GM12878 (cell line): ENCODE data around the gene TGFB1I1. TPM values are rescaled to one million over a fixed set of nuclear protein-coding genes. Genes with fewer than 3 reads are reported as not detected.

ENCODE experiments used
- ATAC-seq: fragments of 200-7000 bp; cut with Tn5 transposase; 3 replicates; pipeline ENCODE4 v1.9.1; 2020; ENCODE audit warnings: mild to moderate bottlenecking, moderate library complexity
- BruUV-seq: library from RNA; stranded (reverse); fragments of 400-500 nt; replicated peaks from 2 replicates; lab custom pipeline; 2021; lab: Mats Ljungman, UMichigan
- CTCF ChIA-PET: fragments of 300-600 bp; sonication (Branson Sonifier 250); formaldehyde crosslinking; extraction: SDS; loops from one replicate; lab custom pipeline; 2021; ENCODE audit warnings: inconsistent platforms; lab: Yijun Ruan, JAX
- POLR2A ChIA-PET: fragments of 350-600 bp; formaldehyde crosslinking; extraction: SDS; loops from one replicate; lab custom pipeline; 2021; ENCODE audit warnings: inconsistent platforms; lab: Charles Lee
- RAD21 ChIA-PET: fragments of 300-600 bp; sonication (Branson Sonifier 250); formaldehyde crosslinking; loops from one replicate; lab custom pipeline; 2023; ENCODE audit warnings: antibody characterized with exemption; ENCODE audit not compliant: unreplicated experiment; lab: Charles Lee
- SMC1A ChIA-PET: fragments of 300-600 bp; sonication (Branson Sonifier 250); formaldehyde crosslinking; loops from one replicate; lab custom pipeline; 2023; ENCODE audit not compliant: unreplicated experiment, uncharacterized antibody; lab: Charles Lee
- DNase-seq: peaks from one replicate; pipeline ENCODE4 v3.0.0-alpha.2; 2011; ENCODE audit warnings: low read depth, low spot score
- FAIRE-seq: peaks from 3 replicates; lab custom pipeline; 2011; peaks lifted over from hg19 to GRCh38; lab: Jason Lieb, UNC
- H2AFZ ChIP-seq: 2 replicates; pipeline ENCODE4 v1.6.0; 2011; ENCODE audit warnings: low read depth, low read length, control low read depth; ENCODE audit not compliant: control insufficient read depth
- H3K27ac ChIP-seq: 2 replicates; pipeline ENCODE4 v1.5.1; 2011; ENCODE audit warnings: control low read depth; ENCODE audit not compliant: control insufficient read depth, insufficient read depth
- H3K27me3 ChIP-seq, 2 experiments: replicated peaks in 1 of 2; 2 replicates each; pipeline versions ENCODE4 v1.6.0 to v1.6.1; 2011; ENCODE audit warnings: low read length in 1 of 2; ENCODE audit not compliant: control insufficient read depth in 2 of 2, insufficient read depth in 2 of 2
- H3K36me3 ChIP-seq, 2 experiments: 2 replicates each; pipeline ENCODE4 v1.5.1; 2011; ENCODE audit warnings: low read length in 1 of 2; ENCODE audit not compliant: control insufficient read depth in 2 of 2, insufficient read depth in 2 of 2
- H3K4me1 ChIP-seq: 2 replicates; pipeline ENCODE4 v1.6.1; 2011; ENCODE audit warnings: mild to moderate bottlenecking, low read length, moderate library complexity, mixed read lengths; ENCODE audit not compliant: control insufficient read depth, insufficient read depth
- H3K4me2 ChIP-seq: 2 replicates; pipeline ENCODE4 v1.6.0; 2011; ENCODE audit warnings: control low read depth; ENCODE audit not compliant: control insufficient read depth, insufficient read depth
- H3K4me3 ChIP-seq: fragments of 200-600 bp; sonication (generic); 2 replicates; pipeline ENCODE4 v1.5.1; 2016
- H3K79me2 ChIP-seq: 2 replicates; pipeline ENCODE4 v1.6.0; 2011; ENCODE audit warnings: low read length; ENCODE audit not compliant: control insufficient read depth, insufficient read depth
- H3K9ac ChIP-seq: 2 replicates; pipeline ENCODE4 v1.8.0; 2011; ENCODE audit warnings: low read length, control low read depth, mixed read lengths; ENCODE audit not compliant: control insufficient read depth, insufficient read depth
- H3K9me3 ChIP-seq: replicated peaks from 3 replicates; pipeline ENCODE4 v1.5.1; 2011; ENCODE audit warnings: mild to moderate bottlenecking, low read length; ENCODE audit not compliant: control insufficient read depth, insufficient read depth
- H4K20me1 ChIP-seq: 2 replicates; pipeline ENCODE4 v1.6.0; 2011; ENCODE audit not compliant: control insufficient read depth, insufficient read depth
- CHD1 ChIP-seq: IDR thresholded peaks from 2 replicates; pipeline ENCODE4 v1.6.1; 2012; ENCODE audit warnings: low read depth, low read length, improper control_type of control experiment
- EED ChIP-seq: sonication (generic); IDR thresholded peaks from 2 replicates; pipeline ENCODE4 v1.6.1; 2016; ENCODE audit warnings: antibody characterized with exemption, low read depth
- ETV6 ChIP-seq, 2 experiments: fragments of 450-650 bp in 1 of 2; IDR thresholded peaks in 1 of 2; conservative IDR thresholded peaks in 1 of 2; 2 replicates each; pipeline ENCODE4 v1.6.1; 2014; ENCODE audit warnings: antibody characterized with exemption in 1 of 2, borderline replicate concordance in 1 of 2, low read depth in 1 of 2, mild to moderate bottlenecking in 1 of 2, moderate library complexity in 1 of 2
- FOS ChIP-seq: IDR thresholded peaks from 3 replicates; pipeline ENCODE4 v1.6.1; 2011; ENCODE audit warnings: borderline replicate concordance; ENCODE audit not compliant: insufficient read length; ENCODE audit errors: extremely low read depth
- FOXM1 ChIP-seq: IDR thresholded peaks from 2 replicates; pipeline ENCODE4 v1.6.1; 2012; ENCODE audit warnings: low read depth, mild to moderate bottlenecking, inconsistent platforms, low read length, moderate library complexity
- GABPA ChIP-seq: IDR thresholded peaks from 2 replicates; pipeline ENCODE4 v1.6.1; 2014; ENCODE audit warnings: antibody characterized with exemption, low read depth, mild to moderate bottlenecking, inconsistent platforms
- IKZF1 ChIP-seq: fragments of 450-650 bp; conservative IDR thresholded peaks from 2 replicates; pipeline ENCODE4 v1.6.1; 2017; ENCODE audit warnings: antibody characterized with exemption, mild to moderate bottlenecking
- IRF4 ChIP-seq: IDR thresholded peaks from 2 replicates; pipeline ENCODE4 v1.6.1; 2011; ENCODE audit warnings: low read depth, low read length
- JUNB ChIP-seq: IDR thresholded peaks from 2 replicates; pipeline ENCODE4 v1.6.1; 2016; ENCODE audit warnings: antibody characterized with exemption, mild to moderate bottlenecking
- MEF2A ChIP-seq: IDR thresholded peaks from 2 replicates; pipeline ENCODE4 v1.6.1; 2011; ENCODE audit warnings: low read depth, mild to moderate bottlenecking, low read length, moderate library complexity; ENCODE audit not compliant: insufficient read depth
- MTA2 ChIP-seq: fragments of 450-650 bp; IDR thresholded peaks from 2 replicates; pipeline ENCODE4 v1.6.1; 2016; ENCODE audit warnings: low read depth, mild to moderate bottlenecking, moderate library complexity
- MTA3 ChIP-seq: IDR thresholded peaks from 2 replicates; pipeline ENCODE4 v1.6.1; 2012; ENCODE audit warnings: low read length, inconsistent platforms, borderline replicate concordance
- NBN ChIP-seq: fragments of 450-650 bp; IDR thresholded peaks from 2 replicates; pipeline ENCODE4 v1.6.1; 2016
- NFIC ChIP-seq: IDR thresholded peaks from 2 replicates; pipeline ENCODE4 v1.6.1; 2012; ENCODE audit warnings: low read depth, mild to moderate bottlenecking, inconsistent platforms, low read length, moderate library complexity
- POLR2AphosphoS2 ChIP-seq: IDR thresholded peaks from 2 replicates; pipeline ENCODE4 v1.6.1; 2011; ENCODE audit warnings: low read depth, mild to moderate bottlenecking, low read length, improper control_type of control experiment, moderate library complexity
- RUNX3 ChIP-seq: IDR thresholded peaks from 2 replicates; pipeline ENCODE4 v1.6.1; 2012; ENCODE audit warnings: low read length, inconsistent platforms
- SREBF1 ChIP-seq: IDR thresholded peaks from 2 replicates; pipeline ENCODE4 v1.6.1; 2012; ENCODE audit warnings: mild to moderate bottlenecking, low read length
- SUZ12 ChIP-seq: fragments of 200-600 bp; sonication (generic); IDR thresholded peaks from one replicate; pipeline ENCODE4 v1.6.1; 2018; ENCODE audit warnings: antibody characterized with exemption, mild to moderate bottlenecking; ENCODE audit not compliant: unreplicated experiment
- WGBS: methylation state at CpG from one replicate; pipeline ENCODE4 v1.1.6; 2016; ENCODE audit warnings: low lambda C conversion rate; ENCODE audit not compliant: insufficient replicate concordance, insufficient coverage; ENCODE audit errors: missing lambda C conversion rate; 5-methylcytosine and 5-hydroxymethylcytosine counted together
- in situ Hi-C: fragments of 300-500 bp; cut with MboI; formaldehyde crosslinking; loops from 9 replicates; pipeline ENCODE4 v1.14.3; 2018; ENCODE audit warnings: mixed read lengths
- intact Hi-C: fragments of 100-400 bp; cut with micrococcal nuclease; formaldehyde crosslinking; loops from one replicate; pipeline ENCODE4 v1.14.2; 2022; ENCODE audit not compliant: unreplicated experiment
- polyA plus RNA-seq, 11 experiments: library from polyadenylated mRNA; depleted of rRNA in 4 of 11; unstranded in 6 of 11; stranded (reverse) in 5 of 11; fragments of >200 nt; fragmentation: Nextera tagmentation in 4 of 11; fragmentation: Illumina TruSeq in 1 of 11; extraction: Ambion mirVana in 4 of 11; extraction: Trizol in 1 of 11; gene quantifications; 1 replicate in 1 of 11; 2 replicates in 10 of 11; pipeline versions ENCODE4 v1.2.1 to v1.2.3, GENCODE V29; 2011 to 2016; ENCODE audit warnings: inconsistent platforms in 2 of 11, missing spikeins in 2 of 11, low read depth in 1 of 11
- total RNA-seq, 4 experiments: library from RNA; depleted of rRNA in 3 of 4; stranded (reverse); fragments of >200 nt in 3 of 4; fragmentation: Illumina TruSeq in 1 of 4; extraction: Trizol in 1 of 4; gene quantifications; 2 replicates each; pipeline versions ENCODE4 v1.2.1 to v1.2.3, GENCODE V29; 2013 to 2021
- TF ChIP-seq, protein P1 (sequence below): IDR thresholded peaks from 2 replicates; pipeline ENCODE4 v1.6.1; 2012; ENCODE audit warnings: low read length, inconsistent platforms
- TF ChIP-seq, protein P2 (sequence below): fragments of 150-350 bp; IDR thresholded peaks from 2 replicates; pipeline ENCODE4 v1.6.1; 2014; ENCODE audit warnings: mild to moderate bottlenecking, low read depth, low read length
- TF ChIP-seq, protein P3 (sequence below): IDR thresholded peaks from 2 replicates; pipeline ENCODE4 v1.6.1; 2011; ENCODE audit warnings: borderline replicate concordance, low read depth, mild to moderate bottlenecking, moderate library complexity, low read length; ENCODE audit not compliant: insufficient read depth, poor library complexity, severe bottlenecking

The TGFB1I1 gene
- total and polyA plus RNA-seq, 10 of the 15 experiments (the other 5 are each of a cell fraction or from before 2014, with no cell fraction given): 0.13 to 2.3 (median 0.41) TPM; not detected in 2

DNA sequence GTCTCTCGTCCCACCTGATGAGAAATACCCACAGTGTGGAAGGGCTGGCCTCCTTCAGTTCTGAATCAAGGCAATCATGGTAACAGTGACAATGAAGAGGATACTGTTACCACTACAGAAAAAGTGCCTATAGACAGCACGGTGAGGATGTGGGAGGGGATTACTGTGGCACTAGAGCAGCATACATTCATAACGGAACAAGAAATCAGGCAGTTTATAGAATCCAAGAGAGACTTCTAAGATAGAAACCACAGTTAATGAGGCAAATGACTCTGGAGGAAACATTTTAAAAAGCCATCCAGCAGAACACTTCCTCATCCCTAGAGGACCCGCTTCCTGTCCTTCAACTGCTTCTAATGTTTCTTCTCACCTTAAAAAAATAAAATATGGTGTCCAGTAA is 33.5 kb downstream of the TGFB1I1 start:
- no peak overlapping the region for H3K9ac ChIP-seq
- FAIRE-seq (peak; percentile 52), DNase-seq (peak; percentile 61), ATAC-seq (peak; percentile 70)
- ChIA-PET CTCF (interaction anchor here (3.1 kb wide), 1 partner anchor 45 kb away, joined by 25 read pairs; no protein-coding TSS in a partner anchor), RAD21 (interaction anchor here (1.1 kb wide), 1 partner anchor 47 kb away, joined by 3 read pairs; the partner anchor contains the start of gene ARMC5), SMC1A (no interaction called here), POLR2A (no interaction called here)
- H3K9me3 ChIP-seq: no peaks in the 10 kb centered on the region
- peak overlapping the region; percentile 23 for H3K27ac ChIP-seq
- peaks cover 14% of the 10 kb centered on the region for H3K4me1 ChIP-seq
- H3K27me3 ChIP-seq: no peaks in the 10 kb centered on the region
- no peak overlapping the region for H2AFZ ChIP-seq
- peak overlapping the region; percentile 3 for H3K4me2 ChIP-seq
- H4K20me1 ChIP-seq: no peaks in the 10 kb centered on the region
- 1% methylated on average over 4 of the region's 4 CpGs for WGBS
- intact Hi-C loops: loop anchor here (5.0 to 10.0 kb wide), 3 partner anchors 48 to 207 kb away; partner anchors contain the start of gene ARMC5
- no peaks in the 10 kb centered on the region; a peak in 1 of 4 replicates for H3K36me3 ChIP-seq
- BruUV-seq: no TSS peak
- in situ Hi-C loops: no loop called here
- peaks cover 26% of the 10 kb centered on the region for H3K79me2 ChIP-seq
- no peak overlapping the region; the same call in 1 of the 2 replicates for H3K4me3 ChIP-seq
- TF ChIP-seq NFIC: peak; percentile 70
- TF ChIP-seq NBN: 0 out of 2 replicates have a peak, but pooled peaks have one; percentile 38
- TF ChIP-seq CHD1: no peak
- peak; percentile 29; the same call in 1 of the 2 replicates for TF ChIP-seq MTA3
- peak in 1 of 2 experiments; percentile 96; a peak in 2 of 4 replicates for TF ChIP-seq ETV6 (conservative IDR thresholded peaks at IDR 0.05 in 1 of 2, IDR thresholded peaks at IDR 0.05 in 1 of 2; ENCODE audit: borderline replicate concordance in 1 of 2, low read depth in 1 of 2)
- peak; percentile 76 for TF ChIP-seq EED
- TF ChIP-seq POLR2AphosphoS2: 0 out of 2 replicates have a peak, but pooled peaks have one; percentile 34
- TF ChIP-seq RUNX3: peak; percentile 90
- TF ChIP-seq MEF2A: 0 out of 2 replicates have a peak, but pooled peaks have one; percentile 28
- peak; percentile 45; the same call in 1 of the 2 replicates for TF ChIP-seq FOXM1
- peak; percentile 75 for TF ChIP-seq MTA2
- TF ChIP-seq IKZF1: peak; percentile 79
- TF ChIP-seq IRF4: peak; percentile 56; the same call in 1 of the 2 replicates
- TF ChIP-seq, protein P1, sequence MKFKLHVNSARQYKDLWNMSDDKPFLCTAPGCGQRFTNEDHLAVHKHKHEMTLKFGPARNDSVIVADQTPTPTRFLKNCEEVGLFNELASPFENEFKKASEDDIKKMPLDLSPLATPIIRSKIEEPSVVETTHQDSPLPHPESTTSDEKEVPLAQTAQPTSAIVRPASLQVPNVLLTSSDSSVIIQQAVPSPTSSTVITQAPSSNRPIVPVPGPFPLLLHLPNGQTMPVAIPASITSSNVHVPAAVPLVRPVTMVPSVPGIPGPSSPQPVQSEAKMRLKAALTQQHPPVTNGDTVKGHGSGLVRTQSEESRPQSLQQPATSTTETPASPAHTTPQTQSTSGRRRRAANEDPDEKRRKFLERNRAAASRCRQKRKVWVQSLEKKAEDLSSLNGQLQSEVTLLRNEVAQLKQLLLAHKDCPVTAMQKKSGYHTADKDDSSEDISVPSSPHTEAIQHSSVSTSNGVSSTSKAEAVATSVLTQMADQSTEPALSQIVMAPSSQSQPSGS: peak; percentile 47; the same call in 1 of the 2 replicates
- TF ChIP-seq SREBF1: no peak
- TF ChIP-seq, protein P2, sequence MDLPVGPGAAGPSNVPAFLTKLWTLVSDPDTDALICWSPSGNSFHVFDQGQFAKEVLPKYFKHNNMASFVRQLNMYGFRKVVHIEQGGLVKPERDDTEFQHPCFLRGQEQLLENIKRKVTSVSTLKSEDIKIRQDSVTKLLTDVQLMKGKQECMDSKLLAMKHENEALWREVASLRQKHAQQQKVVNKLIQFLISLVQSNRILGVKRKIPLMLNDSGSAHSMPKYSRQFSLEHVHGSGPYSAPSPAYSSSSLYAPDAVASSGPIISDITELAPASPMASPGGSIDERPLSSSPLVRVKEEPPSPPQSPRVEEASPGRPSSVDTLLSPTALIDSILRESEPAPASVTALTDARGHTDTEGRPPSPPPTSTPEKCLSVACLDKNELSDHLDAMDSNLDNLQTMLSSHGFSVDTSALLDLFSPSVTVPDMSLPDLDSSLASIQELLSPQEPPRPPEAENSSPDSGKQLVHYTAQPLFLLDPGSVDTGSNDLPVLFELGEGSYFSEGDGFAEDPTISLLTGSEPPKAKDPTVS: no peak
- peak; percentile 49; the same call in 1 of the 2 replicates for TF ChIP-seq GABPA
- no peak for TF ChIP-seq SUZ12
- peak; percentile 85 for TF ChIP-seq JUNB
- TF ChIP-seq, protein P3, sequence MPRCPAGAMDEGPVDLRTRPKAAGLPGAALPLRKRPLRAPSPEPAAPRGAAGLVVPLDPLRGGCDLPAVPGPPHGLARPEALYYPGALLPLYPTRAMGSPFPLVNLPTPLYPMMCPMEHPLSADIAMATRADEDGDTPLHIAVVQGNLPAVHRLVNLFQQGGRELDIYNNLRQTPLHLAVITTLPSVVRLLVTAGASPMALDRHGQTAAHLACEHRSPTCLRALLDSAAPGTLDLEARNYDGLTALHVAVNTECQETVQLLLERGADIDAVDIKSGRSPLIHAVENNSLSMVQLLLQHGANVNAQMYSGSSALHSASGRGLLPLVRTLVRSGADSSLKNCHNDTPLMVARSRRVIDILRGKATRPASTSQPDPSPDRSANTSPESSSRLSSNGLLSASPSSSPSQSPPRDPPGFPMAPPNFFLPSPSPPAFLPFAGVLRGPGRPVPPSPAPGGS: no peak
- no peak for TF ChIP-seq FOS
